Measurements from ENCODE around the gene WHRN. TPM values are rescaled to one million over a fixed set of nuclear protein-coding genes. Genes with fewer than 3 reads are reported as not detected.

Gene WHRN
- polyA plus RNA-seq, 1 donor (not counting 4 experiments of a cell fraction or from before 2014, with no cell fraction given): 1.2 TPM

DNA sequence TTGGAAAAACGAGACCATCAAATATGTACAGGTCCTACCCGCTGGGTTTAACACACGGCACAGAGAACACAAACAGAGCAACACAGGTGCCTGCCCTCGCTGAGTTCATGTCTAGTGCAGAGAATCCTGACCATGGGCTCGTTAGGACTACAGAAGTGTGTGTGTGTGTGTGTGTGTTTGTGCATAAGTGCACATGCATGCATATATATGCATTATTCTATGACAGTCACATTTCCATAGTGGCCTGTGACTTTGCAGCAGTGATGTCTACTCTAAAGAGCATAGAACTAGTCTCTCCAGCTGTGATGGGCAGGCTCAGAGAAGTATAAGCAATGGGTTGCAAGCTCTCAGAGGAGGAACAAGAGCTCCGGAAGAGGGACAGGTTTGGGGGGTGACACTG is 147.9 kb downstream of the WHRN start:
- no peaks in the 10 kb centered on the region for H3K9me1 ChIP-seq (ENCODE audit: control insufficient read depth, extremely low read depth, insufficient read depth, low read length)
- H3K4me3 ChIP-seq (ENCODE audit: control insufficient read depth in 2 of 3, extremely low read depth in 1 of 3, insufficient read depth in 2 of 3, low read depth in 1 of 3, low read length in 3 of 3): no peak overlapping the region
- DNase-seq (ENCODE audit: low read depth, low spot score): no peak
- no peaks in the 10 kb centered on the region for H3K9me3 ChIP-seq (ENCODE audit: control insufficient read depth, low read depth, low read length)
- H4K20me1 ChIP-seq (ENCODE audit: control insufficient read depth, extremely low read depth, insufficient read depth, low read length): no peaks in the 10 kb centered on the region
- H3K27me3 ChIP-seq (ENCODE audit: control insufficient read depth, extremely low read depth, insufficient read depth, low read length): no peaks in the 10 kb centered on the region
- no peaks in the 10 kb centered on the region for H3K79me2 ChIP-seq (ENCODE audit: control insufficient read depth, insufficient read depth, low read length)
- H3K4me2 ChIP-seq (ENCODE audit: control insufficient read depth, extremely low read depth, insufficient read depth, low read depth, low read length): no peak overlapping the region
- H2AFZ ChIP-seq (ENCODE audit: control insufficient read depth, low read length): no peak overlapping the region
- H3K9ac ChIP-seq (ENCODE audit: control insufficient read depth, extremely low read depth, insufficient read depth, low read length): no peak overlapping the region
- H3K36me3 ChIP-seq (ENCODE audit: control insufficient read depth in 2 of 2, extremely low read depth in 1 of 2, insufficient read depth in 2 of 2, low read length in 2 of 2): peaks cover 3 to 8% of the 10 kb centered on the region in 2 experiments
- no peaks in the 10 kb centered on the region for H3K4me1 ChIP-seq (ENCODE audit: control insufficient read depth, extremely low read depth, insufficient read depth, low read length)
- TF ChIP-seq EZH2 (IDR thresholded peaks at IDR 0.05; ENCODE audit: low read length): no peak
- TF ChIP-seq, protein P1, sequence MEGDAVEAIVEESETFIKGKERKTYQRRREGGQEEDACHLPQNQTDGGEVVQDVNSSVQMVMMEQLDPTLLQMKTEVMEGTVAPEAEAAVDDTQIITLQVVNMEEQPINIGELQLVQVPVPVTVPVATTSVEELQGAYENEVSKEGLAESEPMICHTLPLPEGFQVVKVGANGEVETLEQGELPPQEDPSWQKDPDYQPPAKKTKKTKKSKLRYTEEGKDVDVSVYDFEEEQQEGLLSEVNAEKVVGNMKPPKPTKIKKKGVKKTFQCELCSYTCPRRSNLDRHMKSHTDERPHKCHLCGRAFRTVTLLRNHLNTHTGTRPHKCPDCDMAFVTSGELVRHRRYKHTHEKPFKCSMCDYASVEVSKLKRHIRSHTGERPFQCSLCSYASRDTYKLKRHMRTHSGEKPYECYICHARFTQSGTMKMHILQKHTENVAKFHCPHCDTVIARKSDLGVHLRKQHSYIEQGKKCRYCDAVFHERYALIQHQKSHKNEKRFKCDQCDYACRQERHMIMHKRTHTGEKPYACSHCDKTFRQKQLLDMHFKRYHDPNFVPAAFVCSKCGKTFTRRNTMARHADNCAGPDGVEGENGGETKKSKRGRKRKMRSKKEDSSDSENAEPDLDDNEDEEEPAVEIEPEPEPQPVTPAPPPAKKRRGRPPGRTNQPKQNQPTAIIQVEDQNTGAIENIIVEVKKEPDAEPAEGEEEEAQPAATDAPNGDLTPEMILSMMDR (optimal IDR thresholded peaks at IDR 0.05 in 1 of 3, IDR thresholded peaks at IDR 0.05 in 1 of 3, conservative IDR thresholded peaks at IDR 0.05 in 1 of 3; ENCODE audit: extremely low read depth in 1 of 3, insufficient read depth in 2 of 3, low read length in 3 of 3): no peak
- FAIRE-seq: no peak
- dilution Hi-C loops (cut with MboI; ENCODE audit: extremely low pct_ligation_motif_present, low sequenced_read_pairs): no loop called here
- H3K27ac ChIP-seq (ENCODE audit: control insufficient read depth, insufficient read depth, low read length): no peak overlapping the region

DNA sequence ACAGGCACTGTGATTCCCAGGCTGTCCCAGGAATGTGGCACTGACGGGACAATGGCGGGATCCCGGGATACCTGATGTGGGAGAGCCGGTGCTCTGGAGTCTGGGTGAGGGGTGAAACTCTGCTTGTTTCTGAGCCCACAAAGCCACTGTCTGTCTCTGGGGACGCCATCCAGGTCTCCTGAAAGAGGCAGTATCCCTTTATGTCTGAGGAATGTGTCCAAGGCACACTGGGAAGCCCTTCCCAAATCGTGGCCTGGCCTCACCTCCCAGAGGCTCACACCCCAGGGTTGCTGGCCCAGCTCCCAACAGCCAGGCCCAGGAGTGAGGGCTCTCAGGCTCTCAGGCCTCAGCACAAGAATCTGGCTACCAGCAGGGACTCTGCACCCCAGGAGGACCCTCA is 148.5 kb downstream of the WHRN start:
- no peak for TF ChIP-seq EZH2 (IDR thresholded peaks at IDR 0.05; ENCODE audit: low read length)
- TF ChIP-seq, protein P1 (optimal IDR thresholded peaks at IDR 0.05 in 1 of 3, IDR thresholded peaks at IDR 0.05 in 1 of 3, conservative IDR thresholded peaks at IDR 0.05 in 1 of 3; ENCODE audit: extremely low read depth in 1 of 3, insufficient read depth in 2 of 3, low read length in 3 of 3): no peak
- dilution Hi-C loops (cut with MboI; ENCODE audit: extremely low pct_ligation_motif_present, low sequenced_read_pairs): no loop called here
- H2AFZ ChIP-seq (ENCODE audit: control insufficient read depth, low read length): no peak overlapping the region
- no peak overlapping the region for H3K4me2 ChIP-seq (ENCODE audit: control insufficient read depth, extremely low read depth, insufficient read depth, low read depth, low read length)
- DNase-seq (ENCODE audit: low read depth, low spot score) (no peak), FAIRE-seq (no peak)
- H3K79me2 ChIP-seq (ENCODE audit: control insufficient read depth, insufficient read depth, low read length): no peaks in the 10 kb centered on the region
- no peak overlapping the region for H3K4me3 ChIP-seq (ENCODE audit: control insufficient read depth in 2 of 3, extremely low read depth in 1 of 3, insufficient read depth in 2 of 3, low read depth in 1 of 3, low read length in 3 of 3)
- H3K9me1 ChIP-seq (ENCODE audit: control insufficient read depth, extremely low read depth, insufficient read depth, low read length): no peaks in the 10 kb centered on the region
- H4K20me1 ChIP-seq (ENCODE audit: control insufficient read depth, extremely low read depth, insufficient read depth, low read length): no peaks in the 10 kb centered on the region
- no peak overlapping the region for H3K9ac ChIP-seq (ENCODE audit: control insufficient read depth, extremely low read depth, insufficient read depth, low read length)
- no peaks in the 10 kb centered on the region for H3K27me3 ChIP-seq (ENCODE audit: control insufficient read depth, extremely low read depth, insufficient read depth, low read length)
- no peaks in the 10 kb centered on the region for H3K9me3 ChIP-seq (ENCODE audit: control insufficient read depth, low read depth, low read length)
- H3K36me3 ChIP-seq (ENCODE audit: control insufficient read depth in 2 of 2, extremely low read depth in 1 of 2, insufficient read depth in 2 of 2, low read length in 2 of 2): peaks cover 3 to 8% of the 10 kb centered on the region in 2 experiments
- no peak overlapping the region for H3K27ac ChIP-seq (ENCODE audit: control insufficient read depth, insufficient read depth, low read length)
- H3K4me1 ChIP-seq (ENCODE audit: control insufficient read depth, extremely low read depth, insufficient read depth, low read length): no peaks in the 10 kb centered on the region

All from keratinocyte (primary cell).